Measurements from ENCODE around the gene RBMS3.

Gene RBMS3

GRCh38 chr3:29701326-29701983 lies 420.6 kb downstream of the RBMS3 start:
- no peak overlapping the region for H3K4me3 ChIP-seq (ENCODE audit: low read depth, low read length)
- no peak for TF ChIP-seq CTCF (IDR thresholded peaks at IDR 0.05; ENCODE audit: borderline replicate concordance, insufficient read depth, low read depth, low read length)

DNA sequence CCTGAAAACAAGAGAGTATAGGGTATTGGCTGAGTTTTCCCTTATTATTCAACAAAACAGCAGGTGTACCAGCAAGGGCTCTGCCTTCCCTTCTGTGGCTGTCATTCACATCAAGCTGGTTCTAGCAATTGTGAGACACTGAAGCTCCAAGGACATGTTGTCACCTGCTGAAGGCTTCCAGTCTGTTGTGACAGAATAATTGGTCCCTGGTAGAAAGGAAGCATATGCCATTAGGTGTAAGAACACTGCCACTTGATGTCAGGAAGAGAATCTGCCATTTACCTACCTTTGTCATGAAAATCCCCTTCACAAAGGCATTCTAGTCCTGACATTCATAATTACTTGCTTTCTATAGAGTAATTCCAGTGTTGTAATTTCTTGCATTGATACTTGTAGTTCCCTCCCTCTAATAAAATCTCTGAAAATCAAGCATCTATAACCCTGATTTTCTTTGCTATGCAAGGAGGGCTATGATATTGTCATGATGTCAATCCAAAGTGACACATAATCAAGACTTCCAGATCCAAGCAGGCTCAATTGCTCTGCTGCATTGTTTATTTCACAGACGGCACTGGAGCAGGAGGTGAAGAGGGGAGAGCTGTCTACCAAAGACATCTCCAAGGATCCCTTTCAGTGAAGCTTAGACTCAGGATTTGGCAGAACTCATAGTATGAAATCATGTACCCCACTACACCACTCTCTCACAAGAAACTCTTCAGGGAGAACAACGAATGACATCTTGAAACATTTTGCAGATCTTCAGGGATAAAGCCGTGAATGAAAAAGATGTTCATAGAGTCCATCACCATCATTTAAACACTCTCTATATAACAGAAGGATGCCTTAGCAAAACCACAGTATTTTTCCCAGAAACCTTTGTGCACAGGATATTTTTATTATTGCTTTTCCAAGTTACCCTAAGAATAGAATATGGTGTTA lies 425.3 kb downstream of the RBMS3 start:
- no peak for TF ChIP-seq CTCF (IDR thresholded peaks at IDR 0.05; ENCODE audit: borderline replicate concordance, insufficient read depth, low read depth, low read length)
- no peak overlapping the region for H3K4me3 ChIP-seq (ENCODE audit: low read depth, low read length)

DNA sequence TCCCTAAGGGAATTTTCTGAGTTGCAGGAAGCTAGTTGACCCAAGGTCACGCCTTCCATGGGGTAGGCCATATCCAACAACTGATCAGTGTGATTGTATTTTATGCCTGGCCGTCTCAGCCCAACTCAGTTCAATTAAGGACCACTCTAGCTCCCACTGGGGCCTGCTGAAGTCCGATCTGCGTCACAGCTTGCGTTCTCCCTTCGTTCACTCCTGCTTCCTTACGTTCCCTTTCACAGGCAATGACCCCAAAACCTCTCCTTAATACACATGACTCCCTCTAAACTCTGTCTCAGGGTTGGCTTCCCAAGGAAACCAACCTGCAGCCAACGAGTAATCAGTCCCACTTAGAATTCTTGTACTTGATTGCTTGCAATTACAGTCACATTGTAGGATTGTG lies 428.0 kb downstream of the RBMS3 start:
- no peak overlapping the region for H3K4me3 ChIP-seq (ENCODE audit: low read depth, low read length)
- no peak for TF ChIP-seq CTCF (IDR thresholded peaks at IDR 0.05; ENCODE audit: borderline replicate concordance, insufficient read depth, low read depth, low read length)

- no peak overlapping the region for H3K4me3 ChIP-seq (ENCODE audit: low read depth, low read length)
- TF ChIP-seq CTCF (IDR thresholded peaks at IDR 0.05; ENCODE audit: borderline replicate concordance, insufficient read depth, low read depth, low read length) = no peak
These were observed 430.4 kb downstream of the RBMS3 start for GRCh38 chr3:29711255-29711771.

DNA sequence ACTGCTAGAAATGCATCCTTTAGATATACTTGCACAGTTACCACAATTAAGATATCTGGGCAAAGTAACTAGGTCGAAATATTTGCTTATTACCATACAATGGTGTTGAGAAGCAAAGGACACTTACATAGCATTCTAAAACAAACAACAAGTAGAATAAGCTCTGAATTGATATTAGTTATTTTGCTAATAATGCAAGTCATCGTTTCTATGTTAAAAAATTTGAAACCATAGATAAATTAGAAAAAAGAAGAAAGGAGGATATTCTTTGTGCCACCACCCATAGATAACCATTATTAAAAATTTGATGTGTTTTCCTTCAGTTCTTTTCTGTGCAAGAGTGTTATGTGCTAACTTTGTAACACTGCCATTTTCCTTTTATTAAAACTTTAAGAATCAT lies 435.3 kb downstream of the RBMS3 start:
- no peak for TF ChIP-seq CTCF (IDR thresholded peaks at IDR 0.05; ENCODE audit: borderline replicate concordance, insufficient read depth, low read depth, low read length)

GRCh38 chr3:29718661-29719065 lies 437.8 kb downstream of the RBMS3 start:
- no peak overlapping the region for H3K4me3 ChIP-seq (ENCODE audit: low read depth, low read length)
- no peak for TF ChIP-seq CTCF (IDR thresholded peaks at IDR 0.05; ENCODE audit: borderline replicate concordance, insufficient read depth, low read depth, low read length)

More for the DNA sequence above, 435.3 kb downstream of the RBMS3 start:
- no peak overlapping the region for H3K4me3 ChIP-seq (ENCODE audit: low read depth, low read length)

Measured in GM12875 (cell line).